NT2/D1 (cell line): ENCODE results near the gene PDXDC1.
"Not testable (repeated sequence)": the region's sequence is repeated elsewhere in the genome, so short reads cannot be mapped to it uniquely, and the experiment has no call there.

Source experiments
- DNase-seq: peaks from one replicate; pipeline ENCODE4 v3.0.0-alpha.2; 2011; ENCODE audit warnings: low read depth, low spot score
- H3K27me3 ChIP-seq: 2 replicates; pipeline ENCODE4 v1.6.0; 2011; ENCODE audit warnings: mild to moderate bottlenecking; ENCODE audit not compliant: insufficient read length, insufficient read depth
- H3K36me3 ChIP-seq: 2 replicates; pipeline ENCODE4 v1.6.1; 2011; ENCODE audit warnings: mild to moderate bottlenecking, low read length, mixed read lengths; ENCODE audit not compliant: insufficient read depth, insufficient read length
- H3K4me1 ChIP-seq: 2 replicates; pipeline ENCODE4 v1.5.1; 2011; ENCODE audit not compliant: insufficient read depth, insufficient read length
- H3K4me3 ChIP-seq: 2 replicates; pipeline ENCODE4 v1.5.1; 2011; ENCODE audit warnings: low read depth; ENCODE audit not compliant: insufficient read length
- H3K9ac ChIP-seq: 2 replicates; pipeline ENCODE4 v1.6.0; 2011; ENCODE audit warnings: low read depth; ENCODE audit not compliant: insufficient read length
- H3K9me3 ChIP-seq: 2 replicates; pipeline ENCODE4 v1.5.1; 2011; ENCODE audit warnings: mild to moderate bottlenecking, low read length; ENCODE audit not compliant: insufficient read depth

PDXDC1 gene

DNA sequence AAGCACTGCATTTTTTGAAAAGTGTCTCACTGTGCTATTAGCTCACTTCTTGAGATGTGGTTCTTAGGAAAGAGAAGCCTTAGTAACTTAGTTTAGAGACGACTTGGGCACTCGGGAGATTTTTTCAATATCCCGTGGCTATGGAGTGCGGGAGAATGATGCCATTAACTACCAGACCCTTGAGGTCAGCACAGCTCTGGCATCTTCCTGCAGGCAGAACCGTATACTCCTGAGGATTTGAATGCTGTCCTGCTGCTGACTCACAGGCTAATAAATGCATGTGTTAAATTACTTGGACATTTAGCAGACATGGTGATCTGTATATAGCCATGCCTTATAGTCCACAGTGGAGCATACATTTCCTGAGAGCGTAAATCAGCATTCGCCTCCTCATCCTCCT, 46.6 kb downstream of the PDXDC1 start:
- not testable (repeated sequence) for H3K9me3 ChIP-seq, DNase-seq, H3K9ac ChIP-seq, H3K4me1 ChIP-seq, H3K4me3 ChIP-seq, H3K27me3 ChIP-seq
- peaks cover 72% of the 10 kb centered on the region for H3K36me3 ChIP-seq

GRCh38 chr16:15022194-15022593, 47.4 kb downstream of the PDXDC1 start:
- not testable (repeated sequence) for H3K9me3 ChIP-seq, H3K9ac ChIP-seq, H3K4me3 ChIP-seq, H3K27me3 ChIP-seq, H3K4me1 ChIP-seq
- peak; percentile 35 for DNase-seq
- peaks cover 66% of the 10 kb centered on the region for H3K36me3 ChIP-seq

- H3K36me3 ChIP-seq = peaks cover 63% of the 10 kb centered on the region
- H3K27me3 ChIP-seq, H3K4me1 ChIP-seq, H3K9ac ChIP-seq, H3K9me3 ChIP-seq, H3K4me3 ChIP-seq, DNase-seq: not testable (repeated sequence)
These were observed 48.7 kb downstream of the PDXDC1 start for GRCh38 chr16:15023381-15024077.

DNA sequence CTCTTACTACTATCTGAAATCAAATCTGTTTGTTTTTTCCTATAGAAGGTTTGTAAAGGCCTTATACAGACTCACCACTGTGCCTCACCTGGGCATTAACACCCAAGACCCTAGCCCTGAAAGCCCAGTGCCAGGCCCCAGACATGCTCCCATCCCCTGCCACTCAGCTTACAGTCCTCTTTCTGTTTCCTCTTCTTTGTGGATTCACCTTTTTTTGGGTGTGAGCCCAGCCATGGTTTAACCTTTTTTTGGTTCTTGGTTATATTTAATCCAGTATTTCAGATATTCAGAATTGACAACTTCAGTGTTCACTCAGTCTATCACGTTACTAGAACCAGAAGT, 50.0 kb downstream of the PDXDC1 start:
- DNase-seq, H3K9ac ChIP-seq, H3K4me1 ChIP-seq, H3K27me3 ChIP-seq, H3K4me3 ChIP-seq, H3K9me3 ChIP-seq: not testable (repeated sequence)
- peaks cover 61% of the 10 kb centered on the region for H3K36me3 ChIP-seq

DNA sequence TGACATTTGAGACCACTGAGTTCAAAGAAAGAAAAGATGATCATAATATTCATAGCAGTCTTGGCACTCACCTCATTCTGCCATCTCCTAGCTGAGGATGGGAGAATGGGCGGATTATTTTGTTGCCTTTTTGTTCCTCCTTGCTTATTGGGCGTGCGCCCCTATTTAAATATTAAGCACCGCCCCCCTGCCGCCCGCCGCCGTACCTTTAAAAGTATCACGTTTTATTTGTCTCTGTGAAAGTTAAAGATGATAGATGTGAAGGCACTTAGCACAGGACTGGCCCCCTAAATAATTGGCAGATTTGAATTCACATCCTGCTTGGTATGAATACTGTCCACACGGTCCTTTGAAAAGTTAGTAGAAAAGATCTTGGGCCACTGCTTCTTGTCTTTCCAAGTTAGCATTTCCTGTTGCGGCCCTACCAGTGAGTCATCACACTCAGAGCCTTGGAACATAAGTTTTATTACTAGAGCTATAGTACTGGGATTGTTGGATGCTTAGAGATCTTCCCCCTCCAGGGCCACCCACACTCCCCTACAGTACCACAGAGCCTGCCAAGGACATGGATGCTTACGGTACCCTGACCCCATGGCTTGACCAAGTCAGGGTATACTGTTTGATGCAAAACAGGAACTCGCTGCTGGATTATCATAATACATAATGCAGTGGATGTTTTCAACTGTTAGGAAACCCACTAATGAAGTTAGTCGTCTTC, 50.6 kb downstream of the PDXDC1 start:
- not testable (repeated sequence) for H3K9me3 ChIP-seq, H3K4me3 ChIP-seq, DNase-seq, H3K9ac ChIP-seq, H3K4me1 ChIP-seq, H3K27me3 ChIP-seq
- peaks cover 61% of the 10 kb centered on the region for H3K36me3 ChIP-seq

DNA sequence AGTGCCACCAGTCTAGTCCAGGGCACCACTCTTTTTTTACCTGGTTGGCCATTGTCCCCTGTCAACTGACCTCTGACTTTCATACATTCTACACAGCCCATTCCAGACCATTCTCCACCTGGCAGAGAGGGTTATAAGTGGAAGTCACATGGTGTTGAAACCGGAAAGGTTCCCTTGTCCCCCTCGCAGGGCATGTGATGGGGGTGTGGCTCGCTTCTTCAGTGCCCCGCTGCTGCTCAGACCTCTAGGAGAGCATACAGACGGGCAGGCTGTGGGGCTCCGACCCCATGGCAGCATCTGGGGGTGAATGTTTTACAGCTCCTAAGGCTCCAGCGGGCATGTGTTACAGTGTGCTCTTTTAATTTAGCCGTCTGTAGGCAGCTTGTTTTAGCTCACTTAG, 52.2 kb downstream of the PDXDC1 start:
- H3K36me3 ChIP-seq = peaks cover 66% of the 10 kb centered on the region
- not testable (repeated sequence) for H3K9ac ChIP-seq, H3K4me3 ChIP-seq, DNase-seq, H3K27me3 ChIP-seq, H3K4me1 ChIP-seq, H3K9me3 ChIP-seq

GRCh38 chr16:15027503-15028344, 52.9 kb downstream of the PDXDC1 start:
- not testable (repeated sequence) for H3K9me3 ChIP-seq, H3K27me3 ChIP-seq, H3K9ac ChIP-seq, H3K4me1 ChIP-seq, DNase-seq, H3K4me3 ChIP-seq
- peaks cover 67% of the 10 kb centered on the region for H3K36me3 ChIP-seq

DNA sequence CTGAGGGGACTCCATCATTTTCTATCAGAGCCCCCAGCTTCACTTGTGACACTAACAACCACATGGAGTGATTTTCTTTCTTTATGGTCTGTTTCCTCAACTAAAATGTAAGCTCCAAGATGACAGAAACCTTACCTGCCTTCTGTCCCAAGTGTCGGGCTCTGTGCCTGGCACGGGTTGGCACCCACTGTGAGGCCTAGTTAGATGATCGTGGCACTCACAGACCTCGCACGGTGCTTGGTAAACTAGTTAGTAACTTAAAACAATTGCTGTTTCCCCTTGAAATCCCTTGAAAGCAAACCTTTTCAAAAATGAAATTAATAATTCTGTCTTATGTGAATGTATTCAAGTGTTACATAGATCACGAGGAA, 53.5 kb downstream of the PDXDC1 start:
- not testable (repeated sequence) for H3K4me3 ChIP-seq, H3K9ac ChIP-seq, H3K9me3 ChIP-seq, H3K4me1 ChIP-seq, H3K27me3 ChIP-seq, DNase-seq
- peaks cover 67% of the 10 kb centered on the region for H3K36me3 ChIP-seq

DNA sequence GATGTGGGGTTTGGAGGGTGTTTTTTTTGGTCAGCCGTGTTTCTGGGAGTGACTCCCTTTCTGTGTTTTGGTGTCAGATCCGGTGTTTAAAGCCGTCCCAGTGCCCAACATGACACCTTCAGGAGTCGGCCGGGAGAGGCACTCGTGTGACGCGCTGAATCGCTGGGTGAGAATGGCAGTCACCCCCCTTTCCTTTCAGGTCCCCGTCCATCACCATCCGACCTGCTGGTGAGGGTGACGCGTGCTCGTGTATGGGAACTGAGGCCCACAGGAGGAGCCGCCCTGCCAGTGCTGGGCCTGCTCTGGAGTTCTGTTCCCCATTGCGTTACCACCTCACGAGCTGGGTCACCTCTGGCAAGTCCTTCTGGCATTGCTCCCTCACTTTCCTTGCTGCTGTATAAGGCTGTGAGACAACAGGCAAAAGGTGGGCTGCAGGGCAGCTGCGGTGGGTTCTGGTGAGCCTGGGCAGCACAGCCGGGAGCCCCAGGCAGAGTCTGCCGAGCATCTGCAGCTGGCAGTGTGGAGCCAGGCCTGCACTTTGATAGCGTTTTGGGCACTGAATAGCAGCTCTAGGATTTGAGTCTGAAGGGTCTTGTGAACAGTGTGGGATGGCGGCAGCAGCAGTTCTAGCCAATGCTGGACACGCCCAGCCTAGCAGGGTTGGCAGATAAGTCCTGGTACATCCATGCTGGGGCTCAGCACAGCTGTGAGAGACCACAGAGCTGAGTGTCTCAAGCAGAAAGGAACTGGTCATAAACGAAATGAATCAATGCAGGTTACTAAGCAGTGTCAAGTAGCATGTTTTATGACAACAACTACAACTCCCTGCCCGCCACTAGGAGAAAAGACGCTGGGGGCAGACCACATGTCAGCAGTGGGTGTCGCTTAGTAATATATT, 54.2 kb downstream of the PDXDC1 start:
- not testable (repeated sequence) for H3K4me1 ChIP-seq, H3K27me3 ChIP-seq, H3K4me3 ChIP-seq, H3K9me3 ChIP-seq, DNase-seq
- H3K9ac ChIP-seq = peak overlapping the region; percentile 36
- H3K36me3 ChIP-seq = peaks cover 67% of the 10 kb centered on the region

DNA sequence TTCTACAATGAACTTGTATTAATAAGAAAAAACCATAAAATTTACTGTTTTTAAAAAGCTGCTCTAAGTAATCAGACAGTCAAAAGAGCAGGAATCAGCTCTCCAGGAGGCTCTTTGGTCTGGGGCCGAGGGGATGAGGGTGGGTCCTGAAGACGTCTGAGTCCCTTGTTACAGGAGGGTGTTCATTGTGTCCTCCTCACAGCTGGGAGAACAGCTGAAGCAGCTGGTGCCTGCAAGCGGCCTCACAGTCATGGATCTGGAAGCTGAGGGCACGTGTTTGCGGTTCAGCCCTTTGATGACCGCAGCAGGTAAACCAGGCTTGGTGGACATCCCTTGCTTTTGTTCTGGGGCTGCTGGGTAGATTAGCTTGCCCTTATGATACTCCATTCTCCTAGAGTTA, 54.9 kb downstream of the PDXDC1 start:
- DNase-seq, H3K4me1 ChIP-seq, H3K4me3 ChIP-seq, H3K9ac ChIP-seq, H3K27me3 ChIP-seq, H3K9me3 ChIP-seq: not testable (repeated sequence)
- H3K36me3 ChIP-seq = peaks cover 68% of the 10 kb centered on the region
